ENCODE results near the gene LAMTOR5. TPM values are rescaled to one million over a fixed set of nuclear protein-coding genes. Genes with fewer than 3 reads are reported as not detected.
A peak's percentile ranks its signal among the peaks of the same experiment; 100 is the strongest.

Gene LAMTOR5
- total and polyA plus RNA-seq, 4 experiments from 2014 or later = 64.5 to 325 (median 167) TPM

- ChIA-PET CTCF (ENCODE audit: partially characterized antibody) (interaction anchor here (1.5 kb wide), 1 partner anchor 42 kb away, joined by 4 read pairs; the partner anchor contains the start of gene RBM15), POLR2A (ENCODE audit: partially characterized antibody) (interaction anchor here (0.9 to 1.2 kb wide), 2 partner anchors 13 to 171 kb away, joined by 3 read pairs; no protein-coding TSS in a partner anchor)
- Mint-ChIP-seq H3K4me3 (no peak overlapping the region), H3K27ac (no peak overlapping the region), H3K9me3 (peaks cover 0 to 2% (median 0%) of the 10 kb centered on the region in 8 donors), H3K36me3 (peaks cover 11 to 16% of the 10 kb centered on the region in 2 donors), H3K27me3 (no peaks in the 10 kb centered on the region), H3K4me1 (peaks cover 13 to 34% (median 24%) of the 10 kb centered on the region in 4 donors)
- no peaks in the 10 kb centered on the region for H3K9me3 ChIP-seq (ENCODE audit: control insufficient read depth in 1 of 2, low read length in 2 of 2)
- H3K27ac ChIP-seq (ENCODE audit: low read depth, low read length) = no peak overlapping the region
- H3K4me1 ChIP-seq (ENCODE audit: insufficient read depth, low read length) = peaks cover 12% of the 10 kb centered on the region
- DNase-seq = no peak
- no peaks in the 10 kb centered on the region for H3K36me3 ChIP-seq (ENCODE audit: insufficient read depth, low read length)
- intact Hi-C loops (cut with micrococcal nuclease) = no loop called here
- no peaks in the 10 kb centered on the region for H3K27me3 ChIP-seq (ENCODE audit: insufficient read depth, low read length)
- no peak overlapping the region for H3K4me3 ChIP-seq (ENCODE audit: low read length in 2 of 2)
These were observed 26.7 kb downstream of the LAMTOR5 start for GRCh38 chr1:110380672-110381283.

- H3K27ac Mint-ChIP-seq = peak overlapping the region in 1 of 7 donors; percentile 62
These were observed 32.0 kb downstream of the LAMTOR5 start for GRCh38 chr1:110375490-110375889.

GRCh38 chr1:110370827-110371226, 36.7 kb downstream of the LAMTOR5 start:
- CTCF ChIA-PET (ENCODE audit: partially characterized antibody) = interaction anchor here (0.9 kb wide), 1 partner anchor 87 kb away, joined by 3 read pairs; no protein-coding TSS in a partner anchor
- peaks cover 3% of the 10 kb centered on the region for H3K36me3 ChIP-seq (ENCODE audit: insufficient read depth, low read length)
- peaks cover 0 to 1% (median 0%) of the 10 kb centered on the region in 8 donors for H3K9me3 Mint-ChIP-seq
- no peak overlapping the region for H3K4me3 ChIP-seq (ENCODE audit: low read length in 2 of 2)
- no peaks in the 10 kb centered on the region for H3K27me3 Mint-ChIP-seq
- peak overlapping the region in 3 of 7 donors; percentile 10 to 68 (median 11) for H3K27ac Mint-ChIP-seq
- POLR2A ChIA-PET (ENCODE audit: partially characterized antibody) = no interaction called here
- no peaks in the 10 kb centered on the region for H3K9me3 ChIP-seq (ENCODE audit: control insufficient read depth in 1 of 2, low read length in 2 of 2)
- intact Hi-C loops (cut with micrococcal nuclease) = no loop called here
- no peaks in the 10 kb centered on the region for H3K27me3 ChIP-seq (ENCODE audit: insufficient read depth, low read length)
- H3K4me1 Mint-ChIP-seq = peaks cover under 1 to 4% (median 3%) of the 10 kb centered on the region in 4 donors
- H3K4me3 Mint-ChIP-seq = no peak overlapping the region
- H3K36me3 Mint-ChIP-seq = peaks cover 10 to 26% of the 10 kb centered on the region in 2 donors
- no peak overlapping the region for H3K27ac ChIP-seq (ENCODE audit: low read depth, low read length)
- peaks cover 4% of the 10 kb centered on the region for H3K4me1 ChIP-seq (ENCODE audit: insufficient read depth, low read length)
- DNase-seq = no peak

More at GRCh38 chr1:110375490-110375889, 32.0 kb downstream of the LAMTOR5 start:
- Mint-ChIP-seq H3K27me3 (no peaks in the 10 kb centered on the region), H3K9me3 (no peaks in the 10 kb centered on the region), H3K36me3 (peaks cover 25 to 29% of the 10 kb centered on the region in 2 donors), H3K4me3 (no peak overlapping the region), H3K4me1 (peaks cover 0 to 6% (median 1%) of the 10 kb centered on the region in 4 donors)
- no peaks in the 10 kb centered on the region for H3K27me3 ChIP-seq (ENCODE audit: insufficient read depth, low read length)
- DNase-seq = no peak
- ChIA-PET POLR2A (ENCODE audit: partially characterized antibody) (no interaction called here), CTCF (ENCODE audit: partially characterized antibody) (no interaction called here)
- no peak overlapping the region for H3K27ac ChIP-seq (ENCODE audit: low read depth, low read length)
- H3K36me3 ChIP-seq (ENCODE audit: insufficient read depth, low read length) = peaks cover 3% of the 10 kb centered on the region
- H3K4me1 ChIP-seq (ENCODE audit: insufficient read depth, low read length) = no peaks in the 10 kb centered on the region
- no peak overlapping the region for H3K4me3 ChIP-seq (ENCODE audit: low read length in 2 of 2)
- intact Hi-C loops (cut with micrococcal nuclease) = no loop called here
- no peaks in the 10 kb centered on the region for H3K9me3 ChIP-seq (ENCODE audit: control insufficient read depth in 1 of 2, low read length in 2 of 2)

GRCh38 chr1:110364221-110364620, 43.3 kb downstream of the LAMTOR5 start:
- Histone ChIP-seq H3K4me3 (ENCODE audit: low read length in 2 of 2) (no peak overlapping the region), H3K4me1 (ENCODE audit: insufficient read depth, low read length) (no peaks in the 10 kb centered on the region), H3K36me3 (ENCODE audit: insufficient read depth, low read length) (no peaks in the 10 kb centered on the region), H3K27me3 (ENCODE audit: insufficient read depth, low read length) (no peaks in the 10 kb centered on the region), H3K9me3 (ENCODE audit: control insufficient read depth in 1 of 2, low read length in 2 of 2) (no peaks in the 10 kb centered on the region), H3K27ac (ENCODE audit: low read depth, low read length) (no peak overlapping the region)
- Mint-ChIP-seq H3K27ac (peak overlapping the region in 1 of 7 donors; percentile 28), H3K36me3 (peaks cover 22 to 29% of the 10 kb centered on the region in 2 donors), H3K4me1 (peaks cover 7 to 22% (median 13%) of the 10 kb centered on the region in 4 donors), H3K9me3 (peaks cover 0 to 1% (median 0%) of the 10 kb centered on the region in 8 donors), H3K4me3 (no peak overlapping the region), H3K27me3 (no peaks in the 10 kb centered on the region)
- CTCF ChIA-PET (ENCODE audit: partially characterized antibody) = no interaction called here
- POLR2A ChIA-PET (ENCODE audit: partially characterized antibody) = no interaction called here
- intact Hi-C loops (cut with micrococcal nuclease) = no loop called here
- DNase-seq = no peak

GRCh38 chr1:110361856-110362255, 45.6 kb downstream of the LAMTOR5 start:
- Mint-ChIP-seq H3K27me3 (no peaks in the 10 kb centered on the region), H3K27ac (peak overlapping the region in 1 of 7 donors; percentile 59), H3K4me3 (no peak overlapping the region), H3K4me1 (peaks cover 10 to 25% (median 14%) of the 10 kb centered on the region in 4 donors), H3K36me3 (peaks cover 25 to 35% of the 10 kb centered on the region in 2 donors), H3K9me3 (peaks cover 0 to 1% (median 0%) of the 10 kb centered on the region in 8 donors)
- intact Hi-C loops (cut with micrococcal nuclease) = no loop called here
- Histone ChIP-seq H3K4me1 (ENCODE audit: insufficient read depth, low read length) (no peaks in the 10 kb centered on the region), H3K4me3 (ENCODE audit: low read length in 2 of 2) (no peak overlapping the region), H3K27ac (ENCODE audit: low read depth, low read length) (no peak overlapping the region), H3K36me3 (ENCODE audit: insufficient read depth, low read length) (no peaks in the 10 kb centered on the region), H3K27me3 (ENCODE audit: insufficient read depth, low read length) (no peaks in the 10 kb centered on the region), H3K9me3 (ENCODE audit: control insufficient read depth in 1 of 2, low read length in 2 of 2) (no peaks in the 10 kb centered on the region)
- POLR2A ChIA-PET (ENCODE audit: partially characterized antibody) = interaction anchor here (1.4 kb wide), 1 partner anchor 23 kb away, joined by 4 read pairs; the partner anchor contains the start of gene RBM15
- CTCF ChIA-PET (ENCODE audit: partially characterized antibody) = no interaction called here
- no peak for DNase-seq

- H3K27me3 ChIP-seq (ENCODE audit: insufficient read depth, low read length) = no peaks in the 10 kb centered on the region
- Mint-ChIP-seq H3K4me3 (no peak overlapping the region), H3K27ac (peak overlapping the region in 1 of 7 donors; percentile 46), H3K27me3 (no peaks in the 10 kb centered on the region), H3K36me3 (peaks cover 33 to 38% of the 10 kb centered on the region in 2 donors), H3K9me3 (no peaks in the 10 kb centered on the region), H3K4me1 (peaks cover 15 to 32% (median 20%) of the 10 kb centered on the region in 4 donors)
- H3K9me3 ChIP-seq (ENCODE audit: control insufficient read depth in 1 of 2, low read length in 2 of 2) = no peaks in the 10 kb centered on the region
- ChIA-PET CTCF (ENCODE audit: partially characterized antibody) (interaction anchor here (1.1 to 1.4 kb wide), 2 partner anchors 22 to 52 kb away, joined by 3 read pairs; no protein-coding TSS in a partner anchor), POLR2A (ENCODE audit: partially characterized antibody) (interaction anchor here (0.7 kb wide), 1 partner anchor 22 kb away, joined by 3 read pairs; the partner anchor contains the start of gene RBM15)
- H3K27ac ChIP-seq (ENCODE audit: low read depth, low read length) = no peak overlapping the region
- intact Hi-C loops (cut with micrococcal nuclease) = no loop called here
- no peaks in the 10 kb centered on the region for H3K4me1 ChIP-seq (ENCODE audit: insufficient read depth, low read length)
- no peak overlapping the region for H3K4me3 ChIP-seq (ENCODE audit: low read length in 2 of 2)
- H3K36me3 ChIP-seq (ENCODE audit: insufficient read depth, low read length) = no peaks in the 10 kb centered on the region
- no peak for DNase-seq
These were observed 47.1 kb downstream of the LAMTOR5 start for GRCh38 chr1:110360431-110360830.

GRCh38 chr1:110356379-110356778, 51.1 kb downstream of the LAMTOR5 start:
- H3K27ac Mint-ChIP-seq = peak overlapping the region in 2 of 7 donors; percentile 20 to 32
- intact Hi-C loops (cut with micrococcal nuclease) = no loop called here

More at GRCh38 chr1:110356379-110356778, 51.1 kb downstream of the LAMTOR5 start:
- H3K36me3 Mint-ChIP-seq = peaks cover 20 to 31% of the 10 kb centered on the region in 2 donors
- ChIA-PET POLR2A (ENCODE audit: partially characterized antibody) (interaction anchor here (1.0 kb wide), 1 partner anchor 17 kb away, joined by 4 read pairs; the partner anchor contains the start of gene RBM15), CTCF (ENCODE audit: partially characterized antibody) (no interaction called here)
- Histone ChIP-seq H3K27me3 (ENCODE audit: insufficient read depth, low read length) (no peaks in the 10 kb centered on the region), H3K27ac (ENCODE audit: low read depth, low read length) (no peak overlapping the region), H3K4me1 (ENCODE audit: insufficient read depth, low read length) (peaks cover 4% of the 10 kb centered on the region), H3K4me3 (ENCODE audit: low read length in 2 of 2) (no peak overlapping the region), H3K9me3 (ENCODE audit: control insufficient read depth in 1 of 2, low read length in 2 of 2) (no peaks in the 10 kb centered on the region), H3K36me3 (ENCODE audit: insufficient read depth, low read length) (no peaks in the 10 kb centered on the region)
- H3K9me3 Mint-ChIP-seq = no peaks in the 10 kb centered on the region
- no peak for DNase-seq
- H3K27me3 Mint-ChIP-seq = no peaks in the 10 kb centered on the region
- H3K4me1 Mint-ChIP-seq = peaks cover 23 to 39% (median 32%) of the 10 kb centered on the region in 4 donors
- peak overlapping the region in 1 of 8 donors; percentile 23 for H3K4me3 Mint-ChIP-seq

Data from CD4-positive, alpha-beta memory T cell (primary cell).